SK-N-SH treated with all-trans-retinoic acid at 6 μM for 48 hours (cell line): ENCODE results near the gene SMPD4.

ENCODE experiments used
- ARNTL ChIP-seq: fragments of 450-650 bp; formaldehyde crosslinking; IDR thresholded peaks from 2 replicates; pipeline ENCODE4 v1.5.0; 2020; ENCODE audit warnings: low read depth, mild to moderate bottlenecking, moderate library complexity, borderline replicate concordance
- OSR1 ChIP-seq: fragments of 250-450 bp; sonication (Bioruptor Pico); IDR thresholded peaks from 2 replicates; pipeline ENCODE4 v1.8.0; 2022; ENCODE audit warnings: moderate library complexity, mild to moderate bottlenecking, inconsistent platforms
- PATZ1 ChIP-seq: fragments of 250-450 bp; sonication (Bioruptor Pico); IDR thresholded peaks from 2 replicates; pipeline ENCODE4 v1.8.0; 2020; ENCODE audit warnings: mild to moderate bottlenecking, moderate library complexity, borderline replicate concordance
- TCF4 ChIP-seq: fragments of 250-450 bp; sonication (Bioruptor Pico); IDR thresholded peaks from 2 replicates; pipeline ENCODE4 v1.8.0; 2021; ENCODE audit warnings: mild to moderate bottlenecking, moderate library complexity, borderline replicate concordance

- TF ChIP-seq PATZ1 (CRISPR knock-in tag) (no peak), OSR1 (CRISPR knock-in tag) (no peak), TCF4 (CRISPR knock-in tag) (no peak), ARNTL (no peak)
These were observed 26.3 kb downstream of the SMPD4 start for GRCh38 chr2:130154773-130155765.
